ENCODE results near the gene MAPK12. TPM values are rescaled to one million over a fixed set of nuclear protein-coding genes. Genes with fewer than 3 reads are reported as not detected.
A peak's percentile ranks its signal among the peaks of the same experiment; 100 is the strongest.
"Not testable (repeated sequence)": the region's sequence is repeated elsewhere in the genome, so short reads cannot be mapped to it uniquely, and the experiment has no call there.

The MAPK12 gene
- total RNA-seq, 1 experiment from 2014 or later = 33.3 TPM

GRCh38 chr22:50216055-50216683 lies 45.3 kb downstream of the MAPK12 start:
- DNase-seq (ENCODE audit: low spot score) = no peak

DNA sequence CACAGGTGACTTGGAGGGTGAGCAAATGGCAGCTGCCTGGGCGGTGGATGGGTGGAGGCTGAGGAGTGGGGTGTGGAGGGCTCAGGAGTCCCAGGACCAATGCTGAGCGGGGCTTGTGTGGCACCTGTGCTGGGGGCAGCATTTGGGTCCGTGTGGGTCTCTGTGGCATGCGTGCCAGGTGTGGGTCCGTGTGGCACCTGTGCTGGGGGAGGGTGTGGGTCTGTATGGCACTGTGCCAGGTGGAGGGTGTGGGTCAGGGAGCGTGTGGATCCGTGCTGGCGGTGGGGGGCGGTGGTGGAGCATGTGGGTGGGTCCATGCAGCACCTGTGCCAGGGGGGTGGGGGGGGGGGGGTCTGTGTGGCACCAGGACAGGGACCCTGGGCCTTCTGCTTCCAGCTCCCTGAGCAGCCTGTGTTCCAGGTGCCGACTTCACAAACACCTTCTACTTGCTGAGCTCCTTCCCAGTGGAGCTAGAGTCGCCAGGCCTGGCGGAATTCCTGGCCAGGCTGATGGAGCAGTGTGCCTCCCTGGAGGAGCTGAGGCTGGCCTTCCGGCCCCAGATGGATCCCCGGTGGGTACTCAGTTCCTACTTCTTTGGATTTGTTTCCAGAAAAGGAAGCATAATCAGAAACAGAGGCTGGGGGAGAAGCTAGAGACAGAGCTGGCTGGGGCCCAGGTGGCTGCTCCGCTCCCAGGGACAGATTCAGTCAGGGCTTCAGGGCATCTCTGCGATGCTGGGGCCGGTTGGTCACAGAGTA lies 46.0 kb downstream of the MAPK12 start:
- DNase-seq (ENCODE audit: low spot score) = no peak

DNA sequence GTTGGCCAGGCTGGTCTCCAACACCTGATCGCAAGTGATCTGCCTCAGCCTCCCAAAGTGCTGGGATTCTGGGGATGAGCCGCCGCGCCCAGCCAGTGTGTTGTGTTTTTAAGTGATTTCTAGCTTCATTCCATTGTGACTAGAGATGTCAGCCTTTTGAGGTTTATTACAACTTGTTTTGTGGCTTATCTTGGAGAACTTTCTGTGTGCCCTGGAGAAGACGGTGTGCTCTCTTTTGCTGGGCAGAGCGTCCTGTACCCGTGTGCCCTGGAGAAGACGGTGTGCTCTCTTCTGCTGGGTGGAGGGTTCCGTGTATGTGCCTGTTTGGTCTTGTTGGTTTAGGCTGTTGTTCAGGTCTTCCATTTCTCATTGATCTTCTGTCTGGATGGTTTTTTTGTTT lies 48.2 kb downstream of the MAPK12 start:
- no peak for DNase-seq (ENCODE audit: low spot score)

DNA sequence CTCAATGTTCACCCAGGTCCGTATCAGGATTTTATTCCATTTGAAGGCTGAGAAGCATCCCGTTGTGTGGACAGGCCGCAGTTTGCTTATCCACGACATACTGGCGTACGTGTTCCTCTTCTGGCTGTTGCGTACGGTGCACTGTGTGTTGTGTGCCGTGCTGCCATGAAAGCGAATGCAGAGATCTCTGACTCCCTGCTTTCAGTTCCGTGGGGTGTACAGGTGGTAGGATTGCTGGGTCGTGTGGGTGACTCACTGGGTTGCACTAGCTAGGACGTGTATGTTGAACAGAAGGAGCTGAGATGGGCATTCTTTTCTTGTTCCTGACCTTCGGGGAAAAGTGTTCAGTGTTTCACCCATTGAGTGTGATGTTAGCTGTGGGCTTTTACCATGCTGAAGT lies 50.3 kb downstream of the MAPK12 start:
- DNase-seq (ENCODE audit: low spot score) = no peak

DNA sequence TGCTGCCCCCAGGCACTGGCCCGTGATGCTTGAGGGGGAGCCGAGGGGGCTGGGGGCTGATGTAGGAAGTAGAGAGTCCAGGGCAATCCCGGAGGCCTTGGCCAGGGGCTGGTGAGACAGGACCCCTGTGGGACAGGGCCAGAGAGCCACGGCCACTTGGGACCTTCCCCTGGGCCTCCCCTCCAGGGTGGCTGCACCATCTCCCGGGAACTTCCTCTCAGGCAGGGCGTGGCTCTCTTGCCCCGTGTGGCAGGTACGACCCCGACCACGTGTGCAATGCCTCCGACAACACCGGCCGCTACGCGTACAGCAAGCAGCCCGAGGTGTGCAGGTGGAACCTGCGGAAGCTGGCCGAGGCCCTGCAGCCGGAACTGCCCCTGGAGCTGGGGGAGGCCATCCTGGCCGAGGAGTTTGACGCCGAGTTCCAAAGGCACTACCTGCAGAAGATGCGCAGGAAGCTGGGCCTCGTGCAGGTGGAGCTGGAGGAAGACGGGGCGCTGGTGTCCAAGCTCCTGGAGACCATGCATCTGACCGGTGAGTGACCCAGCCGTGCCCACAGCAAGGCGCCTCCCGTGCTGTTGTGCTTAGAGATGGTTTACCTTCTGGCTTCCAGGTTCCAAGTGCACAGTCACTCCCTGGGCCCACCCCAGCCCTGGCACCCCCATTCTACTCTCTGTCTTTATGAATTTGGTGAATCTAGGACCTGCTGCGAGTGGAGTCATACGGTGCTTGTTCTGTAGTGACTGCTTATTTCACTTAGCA lies 50.9 kb downstream of the MAPK12 start:
- no peak for DNase-seq (ENCODE audit: low spot score)

- DNase-seq (ENCODE audit: low spot score) = peak; percentile 58
These were observed 51.6 kb downstream of the MAPK12 start for GRCh38 chr22:50209893-50210292.

- no peak for DNase-seq (ENCODE audit: low spot score)
These were observed 52.3 kb downstream of the MAPK12 start for GRCh38 chr22:50208939-50209892.

- DNase-seq (ENCODE audit: low spot score) = no peak
These were observed 53.0 kb downstream of the MAPK12 start for GRCh38 chr22:50208430-50208938.

DNA sequence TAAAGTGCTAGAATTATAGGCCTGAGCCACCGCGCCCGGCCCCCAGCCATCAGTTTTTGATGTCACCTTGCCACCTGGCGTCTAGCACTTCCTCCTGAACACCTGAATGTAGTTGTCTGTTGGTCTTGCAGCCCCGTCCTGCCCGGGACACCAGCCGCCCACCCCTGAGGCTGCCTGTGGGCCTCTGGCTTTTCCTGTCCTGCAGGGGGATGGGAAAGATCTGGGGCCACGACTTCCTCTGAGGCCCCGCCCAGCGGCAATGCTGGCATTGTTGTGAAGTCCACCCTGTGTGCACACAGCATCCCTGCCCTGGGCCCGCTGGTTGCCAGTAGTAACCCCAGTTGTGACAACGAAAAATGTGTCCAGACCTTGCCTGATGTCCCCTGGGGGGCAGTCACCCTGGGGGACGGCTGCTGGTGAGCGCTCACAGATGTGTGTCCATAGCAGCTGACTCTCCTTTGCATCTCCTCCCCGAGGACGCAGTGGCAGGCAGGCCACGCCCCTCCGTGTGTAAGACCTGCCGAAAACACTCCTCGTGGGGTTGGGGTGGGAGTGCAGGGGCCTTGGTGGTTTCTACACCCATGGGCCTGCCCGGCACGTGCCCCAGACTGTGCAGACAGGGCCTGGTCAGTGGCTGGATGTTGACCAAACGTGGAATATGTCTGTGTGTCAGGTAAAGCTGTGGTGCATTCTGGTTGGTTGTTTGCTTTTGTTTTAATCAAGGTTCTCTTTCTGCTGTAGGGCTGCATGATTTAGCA lies 53.9 kb downstream of the MAPK12 start:
- DNase-seq (ENCODE audit: low spot score) = no peak

DNA sequence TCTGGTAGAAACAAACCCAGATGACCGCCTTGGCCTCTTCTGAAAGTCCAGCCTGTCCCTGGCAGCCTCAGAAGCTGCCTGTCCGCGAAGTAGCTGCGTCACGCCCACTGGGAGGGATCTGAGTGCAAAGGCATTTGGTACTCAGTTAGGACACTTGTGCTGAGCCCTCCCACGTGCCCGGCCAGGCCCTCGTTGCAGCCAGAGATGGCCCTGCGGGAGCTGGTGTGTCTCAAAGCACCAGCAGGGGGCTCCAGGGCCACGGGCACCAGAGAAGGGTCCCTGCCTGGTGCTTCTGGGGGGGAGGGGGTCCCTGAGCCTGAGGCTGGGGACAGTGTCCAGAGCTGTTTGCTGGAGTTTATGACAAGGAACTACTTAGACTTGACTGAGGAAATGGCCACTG lies 54.9 kb downstream of the MAPK12 start:
- no peak for DNase-seq (ENCODE audit: low spot score)

- no peak for DNase-seq (ENCODE audit: low spot score)
These were observed 55.5 kb downstream of the MAPK12 start for GRCh38 chr22:50205781-50206569.

DNA sequence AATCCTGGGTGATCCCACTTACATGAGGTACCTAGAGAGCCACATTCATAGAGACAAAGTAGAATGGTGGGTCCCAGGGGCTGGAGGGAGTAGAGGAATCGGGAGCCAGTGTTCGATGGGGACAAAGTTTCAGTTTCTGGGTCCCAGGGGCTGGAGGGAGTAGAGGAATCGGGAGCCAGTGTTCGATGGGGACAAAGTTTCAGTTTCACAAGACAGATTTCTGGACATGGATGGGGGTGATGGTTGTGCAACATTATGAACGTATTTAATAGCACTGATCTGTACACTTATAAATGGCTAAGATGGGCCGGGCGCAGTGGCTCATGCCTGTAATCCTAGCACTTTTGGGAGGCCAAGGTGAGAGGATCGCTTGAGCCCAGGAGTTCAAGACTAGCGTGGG lies 56.5 kb downstream of the MAPK12 start:
- not testable (repeated sequence) for DNase-seq (ENCODE audit: low spot score)

DNA sequence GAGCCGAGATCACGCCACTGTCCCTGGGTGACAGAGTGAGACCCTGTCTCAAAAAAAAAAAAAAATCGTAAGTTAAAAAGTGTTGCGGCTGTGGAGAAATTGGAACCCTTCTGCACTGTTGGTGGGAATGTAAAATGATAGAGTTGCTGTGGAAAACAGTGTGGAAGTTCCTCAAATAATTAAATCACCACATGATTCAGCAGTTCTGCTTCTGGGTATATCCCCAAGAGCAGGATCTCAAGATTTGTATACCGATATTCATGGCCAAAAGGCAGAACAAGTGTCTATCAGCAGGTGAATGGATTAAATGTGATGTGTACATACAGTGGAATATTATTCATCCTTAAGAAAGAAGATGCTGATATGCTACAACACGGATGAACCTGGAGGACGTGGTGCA lies 56.9 kb downstream of the MAPK12 start:
- no peak for DNase-seq (ENCODE audit: low spot score)

DNA sequence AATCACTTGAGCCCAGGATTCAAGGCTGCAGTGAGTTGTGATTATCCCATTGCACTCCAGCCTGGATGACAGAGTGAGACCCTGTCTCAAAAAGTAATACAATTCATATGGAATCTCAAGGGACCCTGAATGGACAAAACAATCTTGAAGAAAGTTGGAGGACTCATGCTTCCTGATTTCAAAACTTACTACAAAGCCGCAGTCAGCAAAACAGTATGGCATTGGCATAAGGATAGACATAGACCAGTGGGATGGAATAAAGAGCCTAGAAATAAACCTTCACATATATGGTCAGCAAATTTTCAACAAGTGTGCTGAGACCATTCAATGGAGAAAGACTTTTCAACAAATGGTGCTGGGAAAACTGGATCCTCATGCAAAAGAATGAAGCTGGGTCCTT lies 58.2 kb downstream of the MAPK12 start:
- DNase-seq (ENCODE audit: low spot score) = no peak

Other genes with a start within 250 kb of the MAPK12 start
- not detected in 2 replicates for gene IL17REL, start 248.9 kb downstream of the MAPK12 start, total RNA-seq (2014; rRNA removed; shearing (Covaris generic))
- not detected in 2 replicates for gene TTLL8, start 203.4 kb downstream of the MAPK12 start, total RNA-seq (2014; rRNA removed; shearing (Covaris generic))
- gene MLC1, start 176.3 kb downstream of the MAPK12 start, total RNA-seq (2014; rRNA removed; shearing (Covaris generic)) = 1.4 and 3.3 TPM in 2 replicates
- 1.8 and 2.9 TPM in 2 replicates for gene MOV10L1, start 171.7 kb downstream of the MAPK12 start, total RNA-seq (2014; rRNA removed; shearing (Covaris generic))
- gene PANX2, start 91.0 kb downstream of the MAPK12 start, total RNA-seq (2014; rRNA removed; shearing (Covaris generic)) = 4.2 and 4.4 TPM in 2 replicates
- gene TRABD, start 75.8 kb downstream of the MAPK12 start, total RNA-seq (2014; rRNA removed; shearing (Covaris generic)) = 13.7 and 17.2 TPM in 2 replicates
- gene SELENOO, start 60.7 kb downstream of the MAPK12 start, total RNA-seq (2014; rRNA removed; shearing (Covaris generic)) = 13.4 and 19.6 TPM in 2 replicates
- gene TUBGCP6, start 16.7 kb downstream of the MAPK12 start, total RNA-seq (2014; rRNA removed; shearing (Covaris generic)) = 4.9 and 5.0 TPM in 2 replicates
- gene HDAC10, start 10.4 kb downstream of the MAPK12 start, total RNA-seq (2014; rRNA removed; shearing (Covaris generic)) = 5.1 and 5.9 TPM in 2 replicates
- gene MAPK11, start 8.7 kb upstream of the MAPK12 start, total RNA-seq (2014; rRNA removed; shearing (Covaris generic)) = 4.0 and 5.5 TPM in 2 replicates
- 42.4 and 53.2 TPM in 2 replicates for gene PLXNB2, start 46.0 kb upstream of the MAPK12 start, total RNA-seq (2014; rRNA removed; shearing (Covaris generic))
- gene DENND6B, start 65.3 kb upstream of the MAPK12 start, total RNA-seq (2014; rRNA removed; shearing (Covaris generic)) = 0.35 and 1.3 TPM in 2 replicates
- gene PPP6R2, start 81.6 kb upstream of the MAPK12 start, total RNA-seq (2014; rRNA removed; shearing (Covaris generic)) = 22.9 and 32.1 TPM in 2 replicates
- gene SBF1, start 213.4 kb upstream of the MAPK12 start, total RNA-seq (2014; rRNA removed; shearing (Covaris generic)) = 29.1 and 33.9 TPM in 2 replicates
- gene ADM2, start 219.9 kb upstream of the MAPK12 start, total RNA-seq (2014; rRNA removed; shearing (Covaris generic)) = 0.17 and 0.39 TPM in 2 replicates
- gene MIOX, start 225.2 kb upstream of the MAPK12 start, total RNA-seq (2014; rRNA removed; shearing (Covaris generic)) = not detected in 2 replicates
- gene LMF2, start 246.0 kb upstream of the MAPK12 start, total RNA-seq (2014; rRNA removed; shearing (Covaris generic)) = 8.6 and 9.4 TPM in 2 replicates
- 39.0 and 76.8 TPM in 2 replicates for gene NCAPH2, start 246.5 kb upstream of the MAPK12 start, total RNA-seq (2014; rRNA removed; shearing (Covaris generic))

All from H4 (cell line).